HG03097 (cell line): ENCODE data around the gene CD200R1.

ENCODE experiments used
- ATAC-seq: cut with Tn5 transposase; IDR thresholded peaks from one replicate; pipeline ENCODE4 v1.9.1; 2021; ENCODE audit not compliant: unreplicated experiment, low FRiP score

The CD200R1 gene

GRCh38 chr3:112894258-112894657 is 80.6 kb downstream of the CD200R1 start:
- ATAC-seq = no peak

GRCh38 chr3:112889357-112889756 is 85.5 kb downstream of the CD200R1 start:
- no peak for ATAC-seq

- no peak for ATAC-seq
These were observed 86.4 kb downstream of the CD200R1 start for GRCh38 chr3:112888381-112889085.

- ATAC-seq = no peak
These were observed 90.1 kb downstream of the CD200R1 start for GRCh38 chr3:112884678-112885290.

GRCh38 chr3:112881891-112882290 is 93.0 kb downstream of the CD200R1 start:
- no peak for ATAC-seq

GRCh38 chr3:112875561-112875960 is 99.3 kb downstream of the CD200R1 start:
- ATAC-seq = no peak

GRCh38 chr3:112874725-112875124 is 100.2 kb downstream of the CD200R1 start:
- ATAC-seq = no peak

GRCh38 chr3:112873632-112874031 is 101.3 kb downstream of the CD200R1 start:
- ATAC-seq = no peak

GRCh38 chr3:112871735-112872134 is 103.2 kb downstream of the CD200R1 start:
- ATAC-seq = no peak
